Endodermal cell (in vitro differentiated cells): ENCODE results near the gene SERPINA12. TPM values are rescaled to one million over a fixed set of nuclear protein-coding genes. Genes with fewer than 3 reads are reported as not detected.

ENCODE experiments used
- DNase-seq: peaks from one replicate; pipeline ENCODE4 v3.0.0-alpha.2; 2017
- H3K27ac ChIP-seq: 2 replicates; pipeline ENCODE4 v1.5.1; 2013; ENCODE audit warnings: mild to moderate bottlenecking, low read depth, low read length, moderate library complexity
- H3K27me3 ChIP-seq: 2 replicates; pipeline ENCODE4 v1.6.1; 2013; ENCODE audit warnings: mild to moderate bottlenecking, low read length, moderate library complexity; ENCODE audit not compliant: insufficient read depth, control insufficient read depth, poor library complexity, severe bottlenecking
- H3K36me3 ChIP-seq: 2 replicates; pipeline ENCODE4 v1.7.0; 2013; ENCODE audit warnings: mild to moderate bottlenecking, low read length, moderate library complexity; ENCODE audit not compliant: control insufficient read depth, insufficient read depth
- H3K4me1 ChIP-seq: one replicate; pipeline ENCODE4 v1.7.0; 2013; ENCODE audit warnings: low read length; ENCODE audit not compliant: control insufficient read depth, insufficient read depth
- H3K4me3 ChIP-seq: 2 replicates; pipeline ENCODE4 v1.5.1; 2013; ENCODE audit warnings: mild to moderate bottlenecking, low read length, moderate library complexity
- H3K9ac ChIP-seq: 2 replicates; pipeline ENCODE4 v1.6.1; 2013; ENCODE audit warnings: mild to moderate bottlenecking, low read length, moderate library complexity; ENCODE audit not compliant: poor library complexity, severe bottlenecking; ENCODE audit errors: extremely low read depth
- H3K9me3 ChIP-seq: 2 replicates; pipeline ENCODE4 v1.6.1; 2013; ENCODE audit warnings: mild to moderate bottlenecking, low read length, moderate library complexity; ENCODE audit not compliant: control insufficient read depth
- H3K27ac Mint-ChIP-seq: 2 replicates; pipeline ENCODE4 v1.8.0; 2020; ENCODE audit warnings: mixed read lengths
- H3K27me3 Mint-ChIP-seq: 2 replicates; pipeline ENCODE4 v1.8.0; 2021; ENCODE audit warnings: mild to moderate bottlenecking, mixed read lengths; ENCODE audit not compliant: insufficient read depth
- H3K36me3 Mint-ChIP-seq: 2 replicates; pipeline ENCODE4 v1.8.0; 2020; ENCODE audit warnings: low read depth, mixed read lengths
- H3K4me1 Mint-ChIP-seq: 2 replicates; pipeline ENCODE4 v1.8.0; 2020; ENCODE audit warnings: mixed read lengths
- H3K4me3 Mint-ChIP-seq: 2 replicates; pipeline ENCODE4 v1.8.0; 2020; ENCODE audit warnings: mild to moderate bottlenecking, moderate library complexity, mixed read lengths
- H3K9me3 Mint-ChIP-seq: 2 replicates; pipeline ENCODE4 v1.8.0; 2020; ENCODE audit warnings: mild to moderate bottlenecking, mixed read lengths
- CTCF ChIP-seq: fragments of 200-600 bp; sonication (generic); conservative IDR thresholded peaks from 2 replicates; pipeline ENCODE4 v1.5.0; 2021; ENCODE audit warnings: antibody characterized with exemption, mild to moderate bottlenecking
- WGBS, 2 experiments: methylation state at CpG; one replicate each; pipeline versions ENCODE4 v1.1.5 to v1.1.7; 2013; ENCODE audit warnings: missing lambda C conversion rate in 2 of 2, mixed read lengths in 1 of 2; ENCODE audit not compliant: insufficient coverage in 1 of 2, insufficient read length in 1 of 2; 5-methylcytosine and 5-hydroxymethylcytosine counted together
- total RNA-seq, 2 donors: library from RNA; stranded (reverse); fragmentation: NEBNext Ultra II Directional in 1 of 2; extraction: Animal tissue kit (Norgen Biotek cat#: 25700) in 1 of 2; gene quantifications; 2 replicates in 1 of 2; 3 replicates in 1 of 2; pipeline ENCODE4 v1.2.1, GENCODE V29; 2021

Gene SERPINA12
- total RNA-seq, 2 donors from 2014 or later, result not detected

- Histone ChIP-seq H3K9me3 (peaks cover 3% of the 10 kb centered on the region), H3K36me3 (no peaks in the 10 kb centered on the region), H3K27me3 (no peaks in the 10 kb centered on the region), H3K4me3 (no peak overlapping the region), H3K4me1 (no peaks in the 10 kb centered on the region), H3K27ac (no peak overlapping the region), H3K9ac (no peak overlapping the region)
- 80 to 87% methylated on average over 1 to 4 of the region's 4 CpGs for WGBS, 2 experiments
- Mint-ChIP-seq H3K9me3 (peaks cover 6% of the 10 kb centered on the region), H3K27ac (no peak overlapping the region), H3K4me1 (no peaks in the 10 kb centered on the region), H3K4me3 (no peak overlapping the region), H3K36me3 (no peaks in the 10 kb centered on the region), H3K27me3 (peaks cover 3% of the 10 kb centered on the region)
- no peak for DNase-seq
- TF ChIP-seq CTCF, result no peak
Observed at GRCh38 chr14:94472842-94473241, 36.4 kb downstream of the SERPINA12 start.

- no peak for DNase-seq
- Histone ChIP-seq H3K27ac (no peak overlapping the region), H3K36me3 (no peaks in the 10 kb centered on the region), H3K27me3 (no peaks in the 10 kb centered on the region), H3K4me3 (no peak overlapping the region), H3K9me3 (no peaks in the 10 kb centered on the region), H3K9ac (no peak overlapping the region), H3K4me1 (no peaks in the 10 kb centered on the region)
- H3K9me3 Mint-ChIP-seq, result peaks cover 5% of the 10 kb centered on the region
- H3K27ac Mint-ChIP-seq, result no peak overlapping the region
- WGBS, 2 experiments, result 83 to 100% methylated on average over 1 to 2 of the region's 2 CpGs
- H3K27me3 Mint-ChIP-seq, result peaks cover 9% of the 10 kb centered on the region
- no peaks in the 10 kb centered on the region for H3K4me1 Mint-ChIP-seq
- H3K36me3 Mint-ChIP-seq, result no peaks in the 10 kb centered on the region
- TF ChIP-seq CTCF, result no peak
- no peak overlapping the region for H3K4me3 Mint-ChIP-seq
Observed at GRCh38 chr14:94471045-94471444, 38.2 kb downstream of the SERPINA12 start.

GRCh38 chr14:94470311-94470710 lies 39.0 kb downstream of the SERPINA12 start:
- WGBS, 2 experiments, result 36 to 42% methylated on average over 2 of the region's 2 CpGs
- H3K36me3 ChIP-seq, result no peaks in the 10 kb centered on the region
- no peaks in the 10 kb centered on the region for H3K9me3 ChIP-seq
- H3K4me3 Mint-ChIP-seq, result no peak overlapping the region
- H3K27ac Mint-ChIP-seq, result no peak overlapping the region
- no peaks in the 10 kb centered on the region for H3K27me3 ChIP-seq
- no peak overlapping the region for H3K27ac ChIP-seq
- H3K4me1 ChIP-seq, result no peaks in the 10 kb centered on the region
- H3K9ac ChIP-seq, result no peak overlapping the region
- no peak overlapping the region for H3K4me3 ChIP-seq
- no peak for DNase-seq
- H3K36me3 Mint-ChIP-seq, result no peaks in the 10 kb centered on the region
- no peaks in the 10 kb centered on the region for H3K4me1 Mint-ChIP-seq
- no peak for TF ChIP-seq CTCF
- H3K27me3 Mint-ChIP-seq, result peaks cover 11% of the 10 kb centered on the region
- peaks cover 12% of the 10 kb centered on the region for H3K9me3 Mint-ChIP-seq
